ENCODE measurements around the gene MX1.
"Not testable (repeated sequence)": the region's sequence is repeated elsewhere in the genome, so short reads cannot be mapped to it uniquely, and the experiment has no call there.

GRCh38 chr21:41417505-41417904 is 8.5 kb upstream of the MX1 start:
- TF ChIP-seq CTCF (conservative IDR thresholded peaks at IDR 0.05; ENCODE audit: low read length); EZH2phosphoT487 (IDR thresholded peaks at IDR 0.05; ENCODE audit: borderline replicate concordance): not testable (repeated sequence)

Measured in Loucy (cell line).